H1 (cell line): Measurements from ENCODE around the gene KLHDC8A. TPM values are rescaled to one million over a fixed set of nuclear protein-coding genes. Genes with fewer than 3 reads are reported as not detected.

Experiments
- CTCF ChIA-PET: fragments of 300-600 bp; sonication (Branson Sonifier 250); formaldehyde crosslinking; loops from one replicate; lab custom pipeline; 2021; ENCODE audit not compliant: partially characterized antibody; lab: Charles Lee
- POLR2A ChIA-PET: fragments of 300-600 bp; sonication (Branson Sonifier 250); formaldehyde crosslinking; loops from one replicate; lab custom pipeline; 2021; ENCODE audit warnings: inconsistent platforms; ENCODE audit not compliant: partially characterized antibody; lab: Charles Lee
- DNase-seq, 2 experiments: peaks; one replicate each; pipeline versions ENCODE4 v3.0.0 to v3.0.0-alpha.2; 2010 to 2022; ENCODE audit warnings: low spot score in 2 of 2, low read depth in 1 of 2, mixed read lengths in 1 of 2
- FAIRE-seq: peaks from 2 replicates; lab custom pipeline; 2011; peaks lifted over from hg19 to GRCh38; lab: Jason Lieb, UNC
- H2AFZ ChIP-seq: 2 replicates; pipeline ENCODE4 v1.8.1; 2012; ENCODE audit warnings: low read length, inconsistent platforms
- H2AK5ac ChIP-seq: 2 replicates; pipeline ENCODE4 v1.6.1; 2013; ENCODE audit warnings: low read depth, low read length
- H2BK120ac ChIP-seq: replicated peaks from 2 replicates; pipeline ENCODE3; 2013; ENCODE audit warnings: low read depth, low read length, inconsistent platforms
- H2BK12ac ChIP-seq: 2 replicates; pipeline ENCODE4 v1.6.1; 2013; ENCODE audit warnings: low read depth, low read length
- H2BK15ac ChIP-seq: 2 replicates; pipeline ENCODE4 v1.6.1; 2013; ENCODE audit warnings: low read length
- H2BK20ac ChIP-seq: 2 replicates; pipeline ENCODE4 v1.6.1; 2013; ENCODE audit warnings: low read length
- H2BK5ac ChIP-seq: 2 replicates; pipeline ENCODE4 v1.6.1; 2013; ENCODE audit warnings: low read depth, low read length
- H3K14ac ChIP-seq: 2 replicates; pipeline ENCODE4 v1.6.1; 2013; ENCODE audit warnings: inconsistent platforms; ENCODE audit not compliant: insufficient read length
- H3K18ac ChIP-seq: 2 replicates; pipeline ENCODE4 v1.6.1; 2013; ENCODE audit warnings: low read length; ENCODE audit errors: extremely low read depth
- H3K23ac ChIP-seq: 2 replicates; pipeline ENCODE4 v1.6.1; 2013; ENCODE audit warnings: inconsistent platforms; ENCODE audit not compliant: insufficient read length
- H3K23me2 ChIP-seq: 2 replicates; pipeline ENCODE4 v1.6.1; 2013; ENCODE audit warnings: low read depth, low read length
- H3K27ac ChIP-seq: 2 replicates; pipeline ENCODE4 v1.6.1; 2011; ENCODE audit warnings: low read depth, low read length, inconsistent platforms
- H3K27me3 ChIP-seq, 4 experiments: replicated peaks in 1 of 4; 1 replicate in 1 of 4; 2 replicates in 3 of 4; pipeline versions ENCODE4 v1.6.1 to v1.8.1; 2011 to 2013; ENCODE audit warnings: low read length in 3 of 4, mild to moderate bottlenecking in 3 of 4, inconsistent platforms in 2 of 4, mixed read lengths in 2 of 4, moderate library complexity in 1 of 4; ENCODE audit not compliant: control insufficient read depth in 3 of 4, insufficient read depth in 3 of 4; ENCODE audit errors: extremely low read depth in 1 of 4
- H3K36me3 ChIP-seq, 4 experiments: 2 replicates each; pipeline versions ENCODE4 v1.6.1 to v1.8.1; 2011 to 2013; ENCODE audit warnings: mild to moderate bottlenecking in 4 of 4, low read length in 3 of 4, moderate library complexity in 2 of 4, control low read depth in 1 of 4, inconsistent platforms in 1 of 4; ENCODE audit not compliant: insufficient read depth in 4 of 4, control insufficient read depth in 2 of 4
- H3K4ac ChIP-seq: replicated peaks from 2 replicates; pipeline ENCODE3; 2013; ENCODE audit warnings: low read length, low read depth, mixed read lengths, inconsistent platforms; ENCODE audit not compliant: insufficient read length
- H3K4me1 ChIP-seq, 4 experiments: replicated peaks in 1 of 4; 1 replicate in 1 of 4; 2 replicates in 3 of 4; pipeline versions ENCODE4 v1.6.1 to v1.8.1; 2011 to 2013; ENCODE audit warnings: low read length in 3 of 4, inconsistent platforms in 2 of 4, mixed read lengths in 1 of 4; ENCODE audit not compliant: insufficient read depth in 4 of 4, control insufficient read depth in 3 of 4
- H3K4me2 ChIP-seq, 2 experiments: 2 replicates each; pipeline versions ENCODE4 v1.6.1 to v1.8.1; 2011 to 2013; ENCODE audit warnings: low read depth in 2 of 2, low read length in 2 of 2, control low read depth in 1 of 2, inconsistent platforms in 1 of 2, mild to moderate bottlenecking in 1 of 2; ENCODE audit not compliant: insufficient read depth in 1 of 2
- H3K4me3 ChIP-seq, 4 experiments: fragments of 200-600, 300-600 bp in 1 of 4; sonication (generic), shearing (Covaris generic), sonication (Bioruptor Twin) in 1 of 4; 2 replicates each; pipeline versions ENCODE4 v1.5.1 to v1.8.1; 2011 to 2016; ENCODE audit warnings: low read length in 4 of 4, low read depth in 3 of 4, control low read depth in 2 of 4, inconsistent platforms in 2 of 4, mild to moderate bottlenecking in 2 of 4, mixed read lengths in 1 of 4, moderate library complexity in 1 of 4; ENCODE audit not compliant: insufficient read depth in 2 of 4; ENCODE audit errors: extremely low read depth in 1 of 4
- H3K56ac ChIP-seq: replicated peaks from 2 replicates; pipeline ENCODE3; 2013; ENCODE audit warnings: low read depth, mild to moderate bottlenecking, mixed read lengths, low read length, inconsistent platforms; ENCODE audit not compliant: insufficient read length
- H3K79me1 ChIP-seq: 2 replicates; pipeline ENCODE4 v1.6.1; 2013; ENCODE audit warnings: low read depth, low read length, control low read depth
- H3K79me2 ChIP-seq, 2 experiments: 2 replicates each; pipeline versions ENCODE4 v1.6.1 to v1.8.1; 2012 to 2013; ENCODE audit warnings: low read length in 2 of 2, mild to moderate bottlenecking in 2 of 2, inconsistent platforms in 1 of 2; ENCODE audit not compliant: insufficient read depth in 2 of 2, control insufficient read depth in 1 of 2
- H3K9ac ChIP-seq, 4 experiments: replicated peaks in 1 of 4; 1 replicate in 1 of 4; 2 replicates in 3 of 4; pipeline versions ENCODE4 v1.6.1 to v1.8.1; 2011 to 2013; ENCODE audit warnings: low read depth in 3 of 4, low read length in 3 of 4, control low read depth in 2 of 4, mild to moderate bottlenecking in 2 of 4, moderate library complexity in 2 of 4, inconsistent platforms in 1 of 4; ENCODE audit errors: extremely low read depth in 1 of 4
- H3K9me3 ChIP-seq, 2 experiments: 2 replicates each; pipeline versions ENCODE4 v1.6.1 to v1.8.1; 2012 to 2013; ENCODE audit warnings: mild to moderate bottlenecking in 2 of 2, moderate library complexity in 2 of 2, control low read depth in 1 of 2, inconsistent platforms in 1 of 2, low read depth in 1 of 2, low read length in 1 of 2, mixed read lengths in 1 of 2; ENCODE audit not compliant: insufficient read depth in 2 of 2
- H4K20me1 ChIP-seq, 2 experiments: replicated peaks in 1 of 2; 2 replicates each; pipeline versions ENCODE3 to v1.8.1; 2011 to 2013; ENCODE audit warnings: inconsistent platforms in 2 of 2, low read length in 2 of 2, mild to moderate bottlenecking in 1 of 2; ENCODE audit not compliant: insufficient read depth in 2 of 2, control insufficient read depth in 1 of 2
- H4K5ac ChIP-seq: 2 replicates; pipeline ENCODE4 v1.6.1; 2013; ENCODE audit warnings: low read length, low read depth, mixed read lengths, inconsistent platforms; ENCODE audit not compliant: insufficient read length
- H4K8ac ChIP-seq: 2 replicates; pipeline ENCODE4 v1.8.0; 2013; ENCODE audit warnings: mild to moderate bottlenecking, moderate library complexity, low read length, inconsistent platforms; ENCODE audit not compliant: insufficient read depth; ENCODE audit errors: extremely low read depth
- H4K91ac ChIP-seq: replicated peaks from 2 replicates; pipeline ENCODE3; 2013; ENCODE audit warnings: low read length, mixed read lengths, inconsistent platforms; ENCODE audit not compliant: insufficient read length
- JUND ChIP-seq: IDR thresholded peaks from 2 replicates; pipeline ENCODE4 v1.6.1; 2011; ENCODE audit warnings: mild to moderate bottlenecking, improper control_type of control experiment, low read length
- NRF1 ChIP-seq: IDR thresholded peaks from 2 replicates; pipeline ENCODE4 v1.6.1; 2011; ENCODE audit warnings: mild to moderate bottlenecking, low read depth, low read length, improper control_type of control experiment
- POU5F1 ChIP-seq: IDR thresholded peaks from 2 replicates; pipeline ENCODE4 v1.6.1; 2011; ENCODE audit warnings: low read depth, mild to moderate bottlenecking, low read length, moderate library complexity
- SAP30 ChIP-seq: fragments of 300-600 bp; sonication (generic); IDR thresholded peaks from 2 replicates; pipeline ENCODE4 v1.7.1; 2012; ENCODE audit warnings: low read length, moderate library complexity, mild to moderate bottlenecking, inconsistent platforms; ENCODE audit not compliant: insufficient read depth, insufficient replicate concordance
- SRF ChIP-seq: IDR thresholded peaks from 2 replicates; pipeline ENCODE4 v1.6.1; 2011; ENCODE audit warnings: mild to moderate bottlenecking, low read depth, low read length, moderate library complexity
- TAF1 ChIP-seq: IDR thresholded peaks from 2 replicates; pipeline ENCODE4 v1.6.1; 2011; ENCODE audit warnings: mild to moderate bottlenecking, low read depth, low read length
- TAF7 ChIP-seq: optimal IDR thresholded peaks from 2 replicates; pipeline ENCODE3; 2011; ENCODE audit warnings: low read depth, mild to moderate bottlenecking, inconsistent platforms, low read length, moderate library complexity, borderline replicate concordance
- TCF12 ChIP-seq: IDR thresholded peaks from 2 replicates; pipeline ENCODE4 v1.6.1; 2011; ENCODE audit warnings: low read depth, mild to moderate bottlenecking, low read length
- WGBS, 2 experiments: shearing (Covaris generic) in 1 of 2; methylation state at CpG; one replicate each; pipeline versions ENCODE4 v1.1.6 to v1.1.7; 2013 to 2015; ENCODE audit warnings: low lambda C conversion rate in 2 of 2, mixed read lengths in 2 of 2, inconsistent platforms in 1 of 2, low coverage in 1 of 2, missing lambda C conversion rate in 1 of 2; ENCODE audit not compliant: insufficient replicate concordance in 2 of 2, insufficient coverage in 1 of 2, insufficient read length in 1 of 2; ENCODE audit errors: extremely low coverage in 1 of 2, missing lambda C conversion rate in 1 of 2; 5-methylcytosine and 5-hydroxymethylcytosine counted together
- polyA plus RNA-seq, 7 experiments: library from polyadenylated mRNA; depleted of rRNA in 3 of 7; stranded (reverse) in 5 of 7; unstranded in 2 of 7; fragments of >200 nt in 5 of 7; fragments of 200-250 nt in 2 of 7; gene quantifications; 1 replicate in 5 of 7; 2 replicates in 1 of 7; 4 replicates in 1 of 7; pipeline versions ENCODE4 v1.2.1 to v1.2.3, GENCODE V29; 2011 to 2013; ENCODE audit warnings: missing spikeins in 2 of 7, mixed read lengths in 2 of 7
- total RNA-seq: library from RNA; stranded (reverse); fragmentation: NEBNext Ultra II Directional; extraction: Animal tissue kit (Norgen Biotek cat#: 25700); gene quantifications from 2 replicates; pipeline ENCODE4 v1.2.1, GENCODE V29; 2021

The KLHDC8A gene
- total and polyA plus RNA-seq, 2 of the 8 experiments (the other 6 are each of a cell fraction or from before 2014, with no cell fraction given), result 1.9 to 3.4 TPM

GRCh38 chr1:205380882-205381281, 24.2 kb upstream of the KLHDC8A start:
- Histone ChIP-seq H4K20me1 (no peaks in the 10 kb centered on the region), H3K14ac (no peak overlapping the region), H3K56ac (no peak overlapping the region), H3K9ac (no peak overlapping the region), H2AK5ac (no peak overlapping the region), H3K79me2 (no peaks in the 10 kb centered on the region), H3K4ac (no peak overlapping the region), H4K8ac (no peak overlapping the region), H3K4me2 (no peak overlapping the region), H3K27me3 (no peaks in the 10 kb centered on the region), H2BK120ac (no peak overlapping the region), H3K9me3 (no peaks in the 10 kb centered on the region), H3K79me1 (no peaks in the 10 kb centered on the region), H3K36me3 (no peaks in the 10 kb centered on the region), H3K18ac (no peak overlapping the region), H2BK15ac (no peak overlapping the region), H4K5ac (no peak overlapping the region), H2AFZ (no peak overlapping the region), H3K23me2 (no peaks in the 10 kb centered on the region), H2BK20ac (no peak overlapping the region), H4K91ac (no peak overlapping the region), H2BK12ac (no peak overlapping the region), H3K4me1 (peaks cover under 1 to 4% (median 2%) of the 10 kb centered on the region in 4 experiments; a peak in 4 of 7 replicates), H2BK5ac (no peak overlapping the region), H3K27ac (no peak overlapping the region), H3K23ac (no peak overlapping the region), H3K4me3 (no peak overlapping the region)
- DNase-seq (peak in 1 of 2 experiments; percentile 17), FAIRE-seq (no peak)
- TF ChIP-seq TAF1 (no peak), POU5F1 (no peak), TCF12 (no peak), SAP30 (no peak), TAF7 (no peak), SRF (no peak), JUND (no peak), NRF1 (no peak)
- 44% methylated on average over 2 of the region's 2 CpGs; no CpG with 5 or more reads in 1 of the 2 experiments for WGBS, 2 experiments
- CTCF ChIA-PET, result interaction anchor here (0.8 to 10.5 kb wide), 13 partner anchors 16 to 203 kb away, joined by 3 to 76 read pairs (median 4); no protein-coding TSS in a partner anchor
- POLR2A ChIA-PET, result interaction anchor here (0.6 kb wide), 1 partner anchor 277 kb away, joined by 3 read pairs; no protein-coding TSS in a partner anchor
